Activated CD8-positive, alpha-beta memory T cell treated with anti-CD3 and anti-CD28 coated beads, Interleukin-2, amount 10 ng/mL, durations not matched to agents 7 days and 5 days (primary cell): ENCODE results near the gene SOX21. TPM values are rescaled to one million over a fixed set of nuclear protein-coding genes. Genes with fewer than 3 reads are reported as not detected.
A peak's percentile ranks its signal among the peaks of the same experiment; 100 is the strongest.

Source experiments
- ATAC-seq: fragments of 150-1000 bp; cut with Tn5 transposase; one replicate; pipeline ENCODE4 v1.10.0; 2021; ENCODE audit warnings: moderate library complexity
- CTCF ChIA-PET: fragments of 350-600 bp; sonication (Branson Sonifier 250); formaldehyde crosslinking; loops from one replicate; lab custom pipeline; 2021; ENCODE audit warnings: antibody characterized with exemption; lab: Charles Lee
- DNase-seq: peaks from one replicate; pipeline ENCODE4 v3.0.0-alpha.2; 2020
- H3K27ac Mint-ChIP-seq: one replicate; pipeline ENCODE4 v1.8.0; 2021; ENCODE audit warnings: mild to moderate bottlenecking, mixed read lengths
- H3K27me3 Mint-ChIP-seq: one replicate; pipeline ENCODE4 v1.8.0; 2021; ENCODE audit warnings: mixed read lengths
- H3K36me3 Mint-ChIP-seq: one replicate; pipeline ENCODE4 v1.8.0; 2021; ENCODE audit warnings: mild to moderate bottlenecking, mixed read lengths
- H3K4me1 Mint-ChIP-seq: one replicate; pipeline ENCODE4 v1.8.0; 2021; ENCODE audit warnings: mixed read lengths
- H3K4me3 Mint-ChIP-seq: one replicate; pipeline ENCODE4 v1.8.0; 2021; ENCODE audit warnings: mild to moderate bottlenecking, moderate library complexity, mixed read lengths
- H3K9me3 Mint-ChIP-seq: one replicate; pipeline ENCODE4 v1.8.0; 2022; ENCODE audit warnings: low read depth, mixed read lengths
- total RNA-seq, 2 experiments: library from RNA; stranded (reverse); gene quantifications; one replicate each; pipeline ENCODE4 v1.2.3, GENCODE V29; 2021

Gene SOX21
- total RNA-seq, 2 experiments from 2014 or later = not detected

- H3K27me3 Mint-ChIP-seq = peaks cover 54% of the 10 kb centered on the region
- no peak overlapping the region for H3K27ac Mint-ChIP-seq
- DNase-seq (no peak), ATAC-seq (no peak)
- H3K9me3 Mint-ChIP-seq = no peaks in the 10 kb centered on the region
- no peak overlapping the region for H3K4me3 Mint-ChIP-seq
- CTCF ChIA-PET = interaction anchor here (1.1 kb wide), 1 partner anchor 58 kb away, joined by 3 read pairs; no protein-coding TSS in a partner anchor
- H3K36me3 Mint-ChIP-seq = no peaks in the 10 kb centered on the region
- no peaks in the 10 kb centered on the region for H3K4me1 Mint-ChIP-seq
Measured at GRCh38 chr13:94679614-94680013, 32.7 kb downstream of the SOX21 start.

GRCh38 chr13:94678845-94679244 is 33.5 kb downstream of the SOX21 start:
- DNase-seq = no peak
- no peak overlapping the region for H3K27ac Mint-ChIP-seq
- peaks cover 57% of the 10 kb centered on the region for H3K27me3 Mint-ChIP-seq
- no peak overlapping the region for H3K4me3 Mint-ChIP-seq
- no peaks in the 10 kb centered on the region for H3K9me3 Mint-ChIP-seq
- ATAC-seq = no peak
- CTCF ChIA-PET = interaction anchor here (1.1 kb wide), 2 partner anchors 57 to 725 kb away, joined by 3 read pairs; no protein-coding TSS in a partner anchor
- H3K36me3 Mint-ChIP-seq = no peaks in the 10 kb centered on the region
- no peaks in the 10 kb centered on the region for H3K4me1 Mint-ChIP-seq

GRCh38 chr13:94677799-94678198 is 34.5 kb downstream of the SOX21 start:
- Mint-ChIP-seq H3K27ac (no peak overlapping the region), H3K27me3 (peaks cover 54% of the 10 kb centered on the region)
- CTCF ChIA-PET = no interaction called here

GRCh38 chr13:94674609-94675348 is 37.6 kb downstream of the SOX21 start:
- Mint-ChIP-seq H3K27me3 (peaks cover 46% of the 10 kb centered on the region), H3K4me1 (no peaks in the 10 kb centered on the region), H3K4me3 (no peak overlapping the region), H3K27ac (no peak overlapping the region), H3K9me3 (no peaks in the 10 kb centered on the region), H3K36me3 (no peaks in the 10 kb centered on the region)
- DNase-seq (peak; percentile 55), ATAC-seq (no peak)
- CTCF ChIA-PET = interaction anchor here (1.0 to 2.3 kb wide), 3 partner anchors 23 to 803 kb away, joined by 3 to 7 read pairs (median 3); no protein-coding TSS in a partner anchor

More at GRCh38 chr13:94677799-94678198, 34.5 kb downstream of the SOX21 start:
- Mint-ChIP-seq H3K4me3 (no peak overlapping the region), H3K36me3 (no peaks in the 10 kb centered on the region), H3K9me3 (no peaks in the 10 kb centered on the region), H3K4me1 (no peaks in the 10 kb centered on the region)
- ATAC-seq (no peak), DNase-seq (no peak)

- Mint-ChIP-seq H3K36me3 (no peaks in the 10 kb centered on the region), H3K4me1 (no peaks in the 10 kb centered on the region), H3K9me3 (no peaks in the 10 kb centered on the region), H3K27me3 (peaks cover 39% of the 10 kb centered on the region), H3K27ac (no peak overlapping the region), H3K4me3 (no peak overlapping the region)
- CTCF ChIA-PET = no interaction called here
- DNase-seq (no peak), ATAC-seq (no peak)
Measured at GRCh38 chr13:94673851-94674250, 38.5 kb downstream of the SOX21 start.

- ATAC-seq (no peak), DNase-seq (no peak)
- Mint-ChIP-seq H3K4me3 (no peak overlapping the region), H3K9me3 (no peaks in the 10 kb centered on the region), H3K4me1 (peaks cover under 1% of the 10 kb centered on the region), H3K36me3 (no peaks in the 10 kb centered on the region), H3K27ac (no peak overlapping the region), H3K27me3 (peaks cover 31% of the 10 kb centered on the region)
- CTCF ChIA-PET = interaction anchor here (0.7 to 0.9 kb wide), 2 partner anchors 18 to 31 kb away, joined by 3 read pairs; no protein-coding TSS in a partner anchor
Measured at GRCh38 chr13:94672400-94672799, 39.9 kb downstream of the SOX21 start.

GRCh38 chr13:94667190-94667589 is 45.2 kb downstream of the SOX21 start:
- CTCF ChIA-PET = no interaction called here

GRCh38 chr13:94666065-94666464 is 46.3 kb downstream of the SOX21 start:
- H3K36me3 Mint-ChIP-seq = no peaks in the 10 kb centered on the region
- H3K4me3 Mint-ChIP-seq = no peak overlapping the region
- CTCF ChIA-PET = no interaction called here
- no peaks in the 10 kb centered on the region for H3K9me3 Mint-ChIP-seq
- H3K4me1 Mint-ChIP-seq = peaks cover 9% of the 10 kb centered on the region
- H3K27ac Mint-ChIP-seq = no peak overlapping the region
- peaks cover 29% of the 10 kb centered on the region for H3K27me3 Mint-ChIP-seq
- no peak for DNase-seq
- no peak for ATAC-seq

More at GRCh38 chr13:94667190-94667589, 45.2 kb downstream of the SOX21 start:
- no peak overlapping the region for H3K4me3 Mint-ChIP-seq
- H3K36me3 Mint-ChIP-seq = no peaks in the 10 kb centered on the region
- DNase-seq = no peak
- peaks cover 9% of the 10 kb centered on the region for H3K4me1 Mint-ChIP-seq
- H3K27me3 Mint-ChIP-seq = peaks cover 25% of the 10 kb centered on the region
- H3K27ac Mint-ChIP-seq = no peak overlapping the region
- H3K9me3 Mint-ChIP-seq = no peaks in the 10 kb centered on the region
- peak; percentile 45 for ATAC-seq

GRCh38 chr13:94664889-94665288 is 47.5 kb downstream of the SOX21 start:
- DNase-seq = no peak
- H3K9me3 Mint-ChIP-seq = no peaks in the 10 kb centered on the region
- CTCF ChIA-PET = no interaction called here
- ATAC-seq = no peak
- H3K27me3 Mint-ChIP-seq = peaks cover 37% of the 10 kb centered on the region
- no peaks in the 10 kb centered on the region for H3K36me3 Mint-ChIP-seq
- H3K4me1 Mint-ChIP-seq = peaks cover 12% of the 10 kb centered on the region
- no peak overlapping the region for H3K4me3 Mint-ChIP-seq
- H3K27ac Mint-ChIP-seq = no peak overlapping the region

- H3K4me3 Mint-ChIP-seq = no peak overlapping the region
- peaks cover 11% of the 10 kb centered on the region for H3K4me1 Mint-ChIP-seq
- H3K9me3 Mint-ChIP-seq = no peaks in the 10 kb centered on the region
- peaks cover 37% of the 10 kb centered on the region for H3K27me3 Mint-ChIP-seq
- no peak for ATAC-seq
- CTCF ChIA-PET = no interaction called here
- no peak for DNase-seq
- H3K27ac Mint-ChIP-seq = no peak overlapping the region
- H3K36me3 Mint-ChIP-seq = no peaks in the 10 kb centered on the region
Measured at GRCh38 chr13:94662274-94662945, 49.9 kb downstream of the SOX21 start.

GRCh38 chr13:94661406-94661805 is 50.9 kb downstream of the SOX21 start:
- Mint-ChIP-seq H3K4me1 (peaks cover 15% of the 10 kb centered on the region), H3K9me3 (no peaks in the 10 kb centered on the region), H3K4me3 (no peak overlapping the region), H3K36me3 (no peaks in the 10 kb centered on the region), H3K27ac (no peak overlapping the region), H3K27me3 (peaks cover 37% of the 10 kb centered on the region)
- CTCF ChIA-PET = interaction anchor here (1.0 kb wide), 2 partner anchors 11 to 743 kb away, joined by 3 read pairs; no protein-coding TSS in a partner anchor
- DNase-seq (no peak), ATAC-seq (no peak)

- DNase-seq = no peak
- H3K9me3 Mint-ChIP-seq = no peaks in the 10 kb centered on the region
- peaks cover 15% of the 10 kb centered on the region for H3K4me1 Mint-ChIP-seq
- no peak overlapping the region for H3K27ac Mint-ChIP-seq
- no peak overlapping the region for H3K4me3 Mint-ChIP-seq
- CTCF ChIA-PET = interaction anchor here (1.0 kb wide), 2 partner anchors 10 to 744 kb away, joined by 3 read pairs; no protein-coding TSS in a partner anchor
- peaks cover 37% of the 10 kb centered on the region for H3K27me3 Mint-ChIP-seq
- ATAC-seq = no peak
- no peaks in the 10 kb centered on the region for H3K36me3 Mint-ChIP-seq
Measured at GRCh38 chr13:94660695-94661326, 51.5 kb downstream of the SOX21 start.
